ENCODE data around the gene DMPK.
A peak's percentile ranks its signal among the peaks of the same experiment; 100 is the strongest.
"Not testable (repeated sequence)": the region's sequence is repeated elsewhere in the genome, so short reads cannot be mapped to it uniquely, and the experiment has no call there.

The DMPK gene

DNA sequence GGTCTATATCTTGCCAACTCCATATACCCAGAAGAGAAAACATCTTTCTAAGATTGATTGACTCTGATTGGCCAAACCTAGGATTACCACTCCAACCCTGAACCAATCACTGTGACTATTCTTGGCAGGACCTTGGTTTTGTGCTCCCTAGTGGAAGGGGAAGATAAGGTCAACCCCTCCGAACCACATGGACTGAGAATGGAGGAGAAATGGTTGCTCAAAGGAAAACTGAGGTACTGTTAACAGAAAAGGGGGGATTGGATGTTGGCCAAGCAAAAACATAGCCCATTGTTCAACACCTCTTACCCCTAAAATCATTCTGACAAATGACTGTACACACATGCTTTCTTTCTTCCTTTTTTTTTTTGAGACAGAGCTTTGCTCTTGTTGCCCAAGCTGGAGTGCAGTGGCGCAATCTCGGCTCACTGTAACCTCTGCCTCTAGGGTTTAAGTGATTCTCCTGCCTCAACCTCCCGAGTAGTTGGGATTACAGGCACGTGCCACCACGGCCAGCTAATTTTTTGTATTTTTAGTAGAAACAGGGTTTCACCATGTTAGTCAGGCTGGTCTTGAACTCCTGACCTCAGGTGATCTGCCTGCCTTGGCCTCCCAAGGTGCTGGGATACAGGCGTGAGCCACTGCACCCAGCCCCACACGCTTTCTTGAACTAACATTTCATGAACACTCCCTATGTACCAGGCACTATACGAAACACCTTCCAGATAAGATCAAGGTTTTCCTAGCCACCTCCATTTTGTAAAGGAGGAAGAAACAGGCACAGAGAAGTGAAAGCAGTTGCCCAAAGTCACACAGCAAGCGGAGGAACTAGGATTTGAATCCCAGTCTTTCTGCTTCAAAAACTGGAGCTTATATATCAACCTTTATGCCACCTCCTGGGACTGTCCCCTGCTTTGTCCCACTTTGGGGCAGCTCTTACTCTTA is 42.5 kb downstream of the DMPK start:
- no peak overlapping the region for H3K9ac ChIP-seq (ENCODE audit: low read length in 2 of 2)
- H3K9me3 ChIP-seq (ENCODE audit: control insufficient read depth in 2 of 2, low read length in 2 of 2): no peaks in the 10 kb centered on the region
- H3K4me1 ChIP-seq (ENCODE audit: control insufficient read depth, insufficient read depth, low read length): no peaks in the 10 kb centered on the region
- H3K4me3 ChIP-seq (ENCODE audit: low read length in 2 of 2): no peak overlapping the region
- H3K27ac ChIP-seq (ENCODE audit: low read length): no peak overlapping the region
- H3K27me3 ChIP-seq (ENCODE audit: control insufficient read depth in 1 of 2, insufficient read depth in 2 of 2, low read length in 2 of 2): no peaks in the 10 kb centered on the region
- no peaks in the 10 kb centered on the region for H3K36me3 ChIP-seq (ENCODE audit: control insufficient read depth in 2 of 2, insufficient read depth in 2 of 2, low read length in 2 of 2)

DNA sequence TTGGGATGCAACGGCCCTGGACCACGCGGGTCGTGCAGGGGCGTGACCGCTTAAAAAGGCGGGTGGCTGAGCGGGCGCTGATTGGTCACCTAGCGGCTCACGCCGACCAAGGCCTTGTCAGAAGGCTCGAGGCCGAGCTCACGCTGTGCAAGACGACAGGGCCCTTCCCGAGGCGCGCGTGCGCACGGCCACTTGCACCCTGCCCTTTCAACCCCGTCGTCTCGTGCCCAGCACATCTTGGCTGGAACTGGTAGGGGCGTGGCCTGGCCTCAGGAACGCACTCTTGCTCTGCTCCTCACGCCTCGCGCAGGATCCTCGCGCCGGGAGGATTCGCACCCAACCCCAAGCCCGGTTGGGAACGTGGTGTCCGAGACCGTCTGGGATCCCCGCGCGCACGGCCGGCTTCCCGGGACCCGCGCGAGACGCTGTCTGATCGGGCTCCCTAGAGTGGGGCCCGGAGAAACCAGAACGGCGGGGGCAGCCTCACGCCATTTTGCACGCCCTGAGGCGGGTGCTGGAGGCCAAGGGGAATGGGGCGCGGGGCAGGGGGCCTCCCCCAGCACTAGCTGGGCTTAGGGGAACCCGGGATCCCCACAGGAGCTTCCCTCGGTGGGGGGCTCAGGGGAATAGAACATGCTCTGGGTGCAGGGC is 49.0 kb downstream of the DMPK start, which contains the start of gene MEIOSIN:
Gene MEIOSIN, plus strand, starts transcription at position 280 of the 651 bp plus-strand sequence. CDS start 1,938 bp downstream, outside the sequence.
- H3K4me1 ChIP-seq (ENCODE audit: control insufficient read depth, insufficient read depth, low read length): peaks cover 13% of the 10 kb centered on the region
- H3K9ac ChIP-seq (ENCODE audit: low read length in 2 of 2): no peak within 1 kb of the TSS
- H3K27ac ChIP-seq (ENCODE audit: low read length): no peak within 1 kb of the TSS
- H3K27me3 ChIP-seq (ENCODE audit: control insufficient read depth in 1 of 2, insufficient read depth in 2 of 2, low read length in 2 of 2): no peaks in the 10 kb centered on the region
- H3K9me3 ChIP-seq (ENCODE audit: control insufficient read depth in 2 of 2, low read length in 2 of 2): no peaks in the 10 kb centered on the region
- H3K36me3 ChIP-seq (ENCODE audit: control insufficient read depth in 2 of 2, insufficient read depth in 2 of 2, low read length in 2 of 2): no peaks in the 10 kb centered on the region
- no peak within 1 kb of the TSS for H3K4me3 ChIP-seq (ENCODE audit: low read length in 2 of 2)

DNA sequence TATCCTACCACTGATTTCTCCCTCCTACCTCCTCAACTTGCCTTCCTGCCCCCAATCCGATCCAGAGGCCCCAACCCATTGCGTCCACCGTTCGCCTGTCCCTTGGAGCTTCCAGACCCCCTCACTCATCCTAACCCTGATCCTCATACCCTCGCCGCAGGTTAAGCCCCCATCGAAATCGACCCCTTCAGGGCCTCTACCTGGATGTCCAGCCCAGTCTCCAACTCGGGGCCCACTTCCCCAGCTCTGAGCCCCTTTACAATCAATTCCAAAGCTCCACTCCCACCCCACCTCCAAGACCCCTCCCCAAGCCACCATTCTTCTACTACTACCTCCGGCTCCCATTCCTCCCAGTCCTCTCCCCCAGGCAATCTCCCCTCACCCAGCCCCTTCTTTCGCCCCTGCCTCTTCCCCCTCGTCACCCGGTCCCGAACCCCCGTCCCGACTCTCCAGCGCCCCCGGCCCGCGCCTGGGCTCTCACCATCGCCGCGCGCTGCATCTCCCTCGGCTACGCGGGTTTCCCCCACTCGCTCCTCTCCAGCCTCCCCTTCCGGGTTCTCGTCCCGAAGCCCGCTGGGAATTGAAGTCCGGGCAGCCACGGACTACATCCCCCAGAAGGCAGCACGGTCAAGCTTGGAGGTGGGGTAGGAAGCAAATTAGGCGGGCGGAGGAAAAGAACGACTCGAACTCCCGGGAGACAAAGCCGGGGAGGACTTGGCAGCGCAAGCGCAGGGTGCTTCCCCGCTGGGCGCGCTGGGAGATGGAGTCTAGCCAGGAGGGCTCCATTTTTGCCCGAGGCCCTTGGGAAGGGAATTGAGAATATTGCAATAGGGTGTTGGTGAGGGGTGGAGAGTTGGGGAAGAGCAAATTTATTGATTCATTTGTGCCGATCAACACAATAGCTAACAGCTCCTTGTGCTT is 51.7 kb downstream of the DMPK start, which contains the start of gene FBXO46:
Gene FBXO46, minus strand, starts transcription at position 529 of the 921 bp plus-strand sequence. CDS start 17,401 bp downstream, outside the sequence.
- H3K4me3 ChIP-seq (ENCODE audit: low read length in 2 of 2): peak within 1 kb of the TSS; percentile 88 to 97
- no peaks in the 10 kb centered on the region for H3K27me3 ChIP-seq (ENCODE audit: control insufficient read depth in 1 of 2, insufficient read depth in 2 of 2, low read length in 2 of 2)
- H3K36me3 ChIP-seq (ENCODE audit: control insufficient read depth in 2 of 2, insufficient read depth in 2 of 2, low read length in 2 of 2): no peaks in the 10 kb centered on the region
- peaks cover 13% of the 10 kb centered on the region for H3K4me1 ChIP-seq (ENCODE audit: control insufficient read depth, insufficient read depth, low read length)
- H3K9ac ChIP-seq (ENCODE audit: low read length in 2 of 2): peak within 1 kb of the TSS; percentile 88 to 89
- H3K27ac ChIP-seq (ENCODE audit: low read length): peak within 1 kb of the TSS; percentile 60
- no peaks in the 10 kb centered on the region for H3K9me3 ChIP-seq (ENCODE audit: control insufficient read depth in 2 of 2, low read length in 2 of 2)

DNA sequence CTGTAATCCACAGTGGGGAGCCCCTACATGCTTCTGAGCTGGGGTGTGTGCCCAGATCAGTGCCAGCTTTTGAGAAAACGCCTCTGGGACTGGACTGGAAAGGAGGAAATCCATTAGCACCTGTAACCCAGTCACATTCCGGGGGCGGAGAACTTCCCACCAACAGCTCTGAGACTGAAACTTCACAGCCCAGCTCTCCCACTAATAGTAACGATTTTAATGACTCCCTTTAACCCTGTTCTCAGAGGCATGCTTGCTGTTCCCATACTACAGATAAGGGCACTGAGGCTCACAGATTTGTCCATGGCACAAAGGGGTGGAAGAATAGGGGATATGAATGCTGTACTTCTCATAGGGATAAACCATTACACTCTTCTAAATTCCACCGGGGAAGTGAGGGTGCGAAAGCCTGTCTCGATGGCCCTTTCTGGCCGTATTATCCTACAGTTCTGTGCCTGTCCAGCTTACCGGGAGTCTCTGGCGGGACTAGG is 52.4 kb downstream of the DMPK start:
- Histone ChIP-seq H3K27ac (ENCODE audit: low read length) (no peak overlapping the region), H3K4me3 (ENCODE audit: low read length in 2 of 2) (peak overlapping the region; percentile 88 to 97)

DNA sequence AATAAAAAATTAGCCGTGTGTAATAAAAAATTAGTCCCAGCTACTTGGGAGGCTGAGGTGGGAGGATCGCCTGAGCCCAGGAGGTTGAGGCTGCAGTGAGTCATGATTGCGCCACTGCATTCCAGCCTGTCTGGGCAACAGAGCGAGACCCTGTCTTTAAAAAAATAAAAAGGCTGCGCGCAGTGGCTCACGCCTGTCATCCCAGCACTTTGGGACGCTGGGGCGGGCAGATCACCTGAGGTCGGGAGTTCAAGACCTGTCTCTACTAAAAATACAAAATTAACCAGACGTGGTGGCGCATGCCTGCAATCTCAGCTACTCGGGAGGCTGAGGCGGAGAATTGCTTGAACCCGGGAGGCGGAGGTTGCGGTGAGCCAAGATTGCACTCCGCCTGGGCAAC is 53.6 kb downstream of the DMPK start:
- peaks cover 13% of the 10 kb centered on the region for H3K4me1 ChIP-seq (ENCODE audit: control insufficient read depth, insufficient read depth, low read length)
- H3K27me3 ChIP-seq (ENCODE audit: control insufficient read depth in 1 of 2, insufficient read depth in 2 of 2, low read length in 2 of 2); H3K9ac ChIP-seq (ENCODE audit: low read length in 2 of 2); H3K27ac ChIP-seq (ENCODE audit: low read length); H3K36me3 ChIP-seq (ENCODE audit: control insufficient read depth in 2 of 2, insufficient read depth in 2 of 2, low read length in 2 of 2); H3K4me3 ChIP-seq (ENCODE audit: low read length in 2 of 2); H3K9me3 ChIP-seq (ENCODE audit: control insufficient read depth in 2 of 2, low read length in 2 of 2): not testable (repeated sequence)

More for the DNA sequence above, 52.4 kb downstream of the DMPK start:
- Histone ChIP-seq H3K4me1 (ENCODE audit: control insufficient read depth, insufficient read depth, low read length) (peaks cover 13% of the 10 kb centered on the region), H3K27me3 (ENCODE audit: control insufficient read depth in 1 of 2, insufficient read depth in 2 of 2, low read length in 2 of 2) (no peaks in the 10 kb centered on the region), H3K9me3 (ENCODE audit: control insufficient read depth in 2 of 2, low read length in 2 of 2) (no peaks in the 10 kb centered on the region), H3K9ac (ENCODE audit: low read length in 2 of 2) (peak overlapping the region; percentile 88 to 89), H3K36me3 (ENCODE audit: control insufficient read depth in 2 of 2, insufficient read depth in 2 of 2, low read length in 2 of 2) (no peaks in the 10 kb centered on the region)

DNA sequence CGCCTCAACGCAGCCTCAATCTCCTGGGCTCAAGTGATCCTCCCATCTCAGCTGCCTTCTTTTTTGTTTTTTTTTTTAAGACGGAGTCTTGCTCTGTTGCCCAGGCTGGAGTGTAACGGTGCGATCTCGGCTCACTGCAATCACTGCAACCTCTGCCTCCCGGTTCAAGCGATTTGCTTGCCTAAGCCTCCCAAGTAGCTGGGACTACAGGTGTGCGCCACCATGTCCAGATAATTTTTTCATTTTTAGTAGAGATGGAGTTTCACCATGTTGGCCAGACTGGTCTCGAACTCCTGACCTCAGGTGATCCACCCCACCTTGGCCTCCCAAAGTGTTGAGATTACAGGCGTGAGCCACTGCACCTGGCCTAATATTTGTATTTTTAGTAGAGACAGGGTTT is 62.2 kb downstream of the DMPK start:
- not testable (repeated sequence) for H3K9me3 ChIP-seq (ENCODE audit: control insufficient read depth in 2 of 2, low read length in 2 of 2); H3K27ac ChIP-seq (ENCODE audit: low read length); H3K4me3 ChIP-seq (ENCODE audit: low read length in 2 of 2); H3K36me3 ChIP-seq (ENCODE audit: control insufficient read depth in 2 of 2, insufficient read depth in 2 of 2, low read length in 2 of 2); H3K27me3 ChIP-seq (ENCODE audit: control insufficient read depth in 1 of 2, insufficient read depth in 2 of 2, low read length in 2 of 2); H3K9ac ChIP-seq (ENCODE audit: low read length in 2 of 2)
- peaks cover 17% of the 10 kb centered on the region for H3K4me1 ChIP-seq (ENCODE audit: control insufficient read depth, insufficient read depth, low read length)
